GM21576 (cell line): ENCODE results near the gene TCHP.

Source experiments
- ATAC-seq: cut with Tn5 transposase; IDR thresholded peaks from one replicate; pipeline ENCODE4 v1.9.1; 2021; ENCODE audit warnings: mild to moderate bottlenecking, moderate library complexity; ENCODE audit not compliant: unreplicated experiment

TCHP gene

GRCh38 chr12:109959411-109960093 lies 59.5 kb downstream of the TCHP start:
- no peak for ATAC-seq

GRCh38 chr12:109961201-109961600 lies 61.1 kb downstream of the TCHP start:
- no peak for ATAC-seq

- no peak for ATAC-seq
Measured at GRCh38 chr12:109961612-109962011, 61.5 kb downstream of the TCHP start.

- no peak for ATAC-seq
Measured at GRCh38 chr12:109962398-109962797, 62.3 kb downstream of the TCHP start.

GRCh38 chr12:109963330-109963729 lies 63.3 kb downstream of the TCHP start:
- ATAC-seq, result no peak

GRCh38 chr12:109963743-109964429 lies 63.8 kb downstream of the TCHP start:
- ATAC-seq, result no peak

- ATAC-seq, result no peak
Measured at GRCh38 chr12:109966546-109966945, 66.5 kb downstream of the TCHP start.

GRCh38 chr12:109967383-109968031 lies 67.4 kb downstream of the TCHP start:
- ATAC-seq, result no peak
